ENCODE measurements around the gene PAX2. TPM values are rescaled to one million over a fixed set of nuclear protein-coding genes. Genes with fewer than 3 reads are reported as not detected.

Gene PAX2
- total RNA-seq, 4 donors from 2014 or later: not detected

DNA sequence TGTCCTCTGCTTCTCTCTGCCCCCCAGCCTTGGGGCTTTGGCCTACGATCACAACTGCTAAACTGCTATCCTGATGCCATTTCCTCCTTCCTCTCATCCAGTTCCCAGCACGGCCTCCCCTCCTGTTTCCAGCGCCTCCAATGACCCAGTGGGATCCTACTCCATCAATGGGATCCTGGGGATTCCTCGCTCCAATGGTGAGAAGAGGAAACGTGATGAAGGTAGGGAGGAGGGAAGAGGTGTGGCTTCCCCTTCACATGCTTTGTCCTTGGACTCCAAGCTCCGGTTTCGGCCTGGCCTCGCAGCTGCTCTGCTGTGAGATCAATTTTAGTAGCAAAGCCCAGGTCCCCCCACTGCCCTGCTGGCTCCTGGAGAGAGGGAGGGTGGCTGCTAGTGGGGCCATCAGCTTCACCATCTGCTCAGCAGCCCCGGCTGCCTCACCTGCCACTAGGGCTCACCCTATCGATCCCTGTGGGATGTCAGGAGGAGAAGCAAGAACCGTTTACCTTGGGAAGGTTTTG, 35.8 kb downstream of the PAX2 start:
- WGBS, 2 donors: 52 to 58% methylated on average over 7 of the region's 11 CpGs
- H3K36me3 ChIP-seq: no peaks in the 10 kb centered on the region
- no peak overlapping the region for H3K4me3 ChIP-seq
- peaks cover 0 to 83% (median 0%) of the 10 kb centered on the region in 4 donors for H3K27me3 ChIP-seq
- no peaks in the 10 kb centered on the region for H3K4me1 ChIP-seq
- intact Hi-C loops (cut with DNase I): no loop called here
- TF ChIP-seq, protein P1, sequence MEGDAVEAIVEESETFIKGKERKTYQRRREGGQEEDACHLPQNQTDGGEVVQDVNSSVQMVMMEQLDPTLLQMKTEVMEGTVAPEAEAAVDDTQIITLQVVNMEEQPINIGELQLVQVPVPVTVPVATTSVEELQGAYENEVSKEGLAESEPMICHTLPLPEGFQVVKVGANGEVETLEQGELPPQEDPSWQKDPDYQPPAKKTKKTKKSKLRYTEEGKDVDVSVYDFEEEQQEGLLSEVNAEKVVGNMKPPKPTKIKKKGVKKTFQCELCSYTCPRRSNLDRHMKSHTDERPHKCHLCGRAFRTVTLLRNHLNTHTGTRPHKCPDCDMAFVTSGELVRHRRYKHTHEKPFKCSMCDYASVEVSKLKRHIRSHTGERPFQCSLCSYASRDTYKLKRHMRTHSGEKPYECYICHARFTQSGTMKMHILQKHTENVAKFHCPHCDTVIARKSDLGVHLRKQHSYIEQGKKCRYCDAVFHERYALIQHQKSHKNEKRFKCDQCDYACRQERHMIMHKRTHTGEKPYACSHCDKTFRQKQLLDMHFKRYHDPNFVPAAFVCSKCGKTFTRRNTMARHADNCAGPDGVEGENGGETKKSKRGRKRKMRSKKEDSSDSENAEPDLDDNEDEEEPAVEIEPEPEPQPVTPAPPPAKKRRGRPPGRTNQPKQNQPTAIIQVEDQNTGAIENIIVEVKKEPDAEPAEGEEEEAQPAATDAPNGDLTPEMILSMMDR (IDR thresholded peaks at IDR 0.05): no peak
- no peak for TF ChIP-seq POLR2A (IDR thresholded peaks at IDR 0.05)
- no peak overlapping the region for H3K27ac ChIP-seq
- no peaks in the 10 kb centered on the region for H3K9me3 ChIP-seq
- DNase-seq: no peak

DNA sequence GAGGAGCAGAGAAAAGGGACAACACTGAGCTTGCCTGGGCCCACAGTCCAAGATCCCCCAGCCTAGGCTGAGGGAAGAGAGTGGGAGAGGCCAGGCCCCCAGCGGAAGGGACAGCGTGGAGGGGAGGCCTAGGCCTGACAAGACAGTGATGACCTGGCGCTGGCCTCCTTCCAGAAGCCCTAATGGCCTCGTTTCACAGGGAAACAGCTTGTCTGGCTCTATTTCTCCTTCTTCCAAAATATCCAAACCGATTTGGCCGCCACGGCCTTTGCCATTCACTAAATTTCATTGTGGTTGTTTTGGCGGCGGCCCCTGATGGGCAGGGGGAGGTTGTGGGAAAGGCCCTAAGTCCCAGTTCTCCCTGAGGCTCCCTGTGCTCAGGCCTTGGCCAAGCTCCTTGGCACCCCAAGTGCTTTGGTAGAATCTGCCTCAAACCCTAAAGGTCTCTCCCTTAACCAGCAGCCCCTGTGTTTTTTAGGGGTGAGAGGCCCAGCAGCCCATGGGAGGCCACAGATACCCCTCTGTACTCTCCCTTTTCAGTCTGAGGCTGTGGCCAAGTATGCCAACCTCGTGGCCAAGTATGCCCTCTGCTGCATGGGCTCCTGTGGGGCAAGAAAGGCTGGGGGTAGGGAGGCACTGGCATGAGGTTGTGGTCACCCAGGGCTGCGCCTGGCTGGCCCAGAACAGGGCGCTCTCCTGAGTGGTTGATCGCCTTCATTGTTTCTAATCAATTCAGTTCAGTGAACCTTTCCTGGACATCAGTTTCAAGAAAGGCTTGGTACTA, 37.3 kb downstream of the PAX2 start:
- no peak for TF ChIP-seq POLR2A (IDR thresholded peaks at IDR 0.05)
- TF ChIP-seq, protein P1 (IDR thresholded peaks at IDR 0.05): no peak
- H3K4me1 ChIP-seq: no peaks in the 10 kb centered on the region
- H3K9me3 ChIP-seq: no peaks in the 10 kb centered on the region
- intact Hi-C loops (cut with DNase I): no loop called here
- no peak overlapping the region for H3K4me3 ChIP-seq
- no peak for DNase-seq
- H3K27me3 ChIP-seq: peaks cover 0 to 84% (median 0%) of the 10 kb centered on the region in 4 donors
- H3K27ac ChIP-seq: no peak overlapping the region
- 71 to 79% methylated on average over 9 to 12 of the region's 13 CpGs for WGBS, 2 donors
- H3K36me3 ChIP-seq: no peaks in the 10 kb centered on the region

DNA sequence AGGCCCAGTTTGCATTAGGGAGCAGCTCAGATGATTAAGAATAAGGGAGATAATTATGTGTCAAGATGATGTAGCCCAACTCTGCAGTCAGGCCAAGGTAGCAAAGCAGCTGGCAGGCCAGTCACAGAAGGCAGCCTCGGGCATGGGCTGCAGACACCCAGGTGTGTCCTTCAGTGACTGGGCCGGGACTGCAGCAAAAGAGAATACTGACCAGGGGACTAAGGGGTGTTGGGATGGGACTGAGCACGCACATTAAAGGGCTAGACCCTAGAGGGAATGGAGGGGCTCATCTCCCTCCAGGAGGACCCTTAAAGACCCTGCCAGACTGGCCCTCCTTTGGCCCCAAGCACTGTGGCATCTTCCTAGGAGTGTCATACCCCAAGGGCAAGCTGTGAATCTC, 38.7 kb downstream of the PAX2 start:
- no peak for DNase-seq
- Histone ChIP-seq H3K9me3 (no peaks in the 10 kb centered on the region), H3K36me3 (no peaks in the 10 kb centered on the region), H3K27me3 (peaks cover 0 to 84% (median 0%) of the 10 kb centered on the region in 4 donors), H3K4me3 (no peak overlapping the region), H3K4me1 (no peaks in the 10 kb centered on the region), H3K27ac (no peak overlapping the region)
- TF ChIP-seq POLR2A (IDR thresholded peaks at IDR 0.05): no peak
- TF ChIP-seq, protein P1 (IDR thresholded peaks at IDR 0.05): no peak
- 60% methylated on average over 1 of the region's 3 CpGs; no CpG with 5 or more reads in 1 of the 2 donors for whole genome bisulfite sequencing, 2 donors
- intact Hi-C loops (cut with DNase I): no loop called here

DNA sequence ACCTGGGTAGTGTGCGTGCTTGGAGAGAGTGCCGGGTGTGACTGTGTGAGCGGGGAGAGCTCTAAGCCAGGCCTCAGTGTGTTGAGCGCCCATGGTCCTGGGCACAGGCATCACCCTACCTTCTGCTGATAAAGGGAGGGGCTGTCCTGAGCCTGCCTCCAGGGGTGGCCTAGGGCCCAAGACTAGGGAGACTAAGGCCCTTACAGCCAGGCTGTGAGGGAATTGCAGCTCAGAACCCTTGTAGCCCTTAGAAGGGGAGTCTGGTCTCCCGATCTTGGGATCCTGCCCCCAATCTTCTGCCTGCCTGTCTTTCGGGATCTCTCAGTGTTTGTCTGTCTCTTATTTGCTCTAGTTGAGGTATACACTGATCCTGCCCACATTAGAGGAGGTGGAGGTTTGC, 41.2 kb downstream of the PAX2 start:
- DNase-seq: no peak
- H3K4me3 ChIP-seq: no peak overlapping the region
- intact Hi-C loops (cut with DNase I): no loop called here
- H3K4me1 ChIP-seq: no peaks in the 10 kb centered on the region
- H3K36me3 ChIP-seq: no peaks in the 10 kb centered on the region
- H3K9me3 ChIP-seq: no peaks in the 10 kb centered on the region
- peaks cover 0 to 84% (median 0%) of the 10 kb centered on the region in 4 donors for H3K27me3 ChIP-seq
- TF ChIP-seq, protein P1 (IDR thresholded peaks at IDR 0.05): no peak
- no peak for TF ChIP-seq POLR2A (IDR thresholded peaks at IDR 0.05)
- no peak overlapping the region for H3K27ac ChIP-seq
- WGBS, 2 donors: 78 to 88% methylated on average over 4 of the region's 6 CpGs

All from esophagus squamous epithelium (tissue), 5 donors.